ENCODE results near the gene AAK1.

Gene AAK1

DNA sequence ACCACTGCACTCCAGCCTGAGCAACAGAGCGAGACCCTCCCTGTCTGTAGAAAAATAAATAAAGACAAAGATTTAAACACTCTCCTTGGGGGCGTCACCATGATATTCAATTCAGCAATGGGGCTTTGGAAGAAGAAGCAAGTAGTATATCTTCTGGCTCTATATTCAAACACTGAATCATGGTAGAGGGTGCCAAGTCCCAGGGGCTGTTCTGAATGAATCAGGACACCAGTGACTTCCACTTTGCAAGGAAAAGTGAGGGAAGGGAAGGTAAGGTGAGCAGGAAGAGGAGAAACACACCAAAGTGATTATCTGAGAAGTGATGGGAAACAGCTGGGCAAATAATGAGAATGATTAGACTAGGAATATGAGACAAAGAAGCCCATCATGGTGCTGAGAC lies 80.5 kb downstream of the AAK1 start:
- Histone ChIP-seq H3K9ac (ENCODE audit: low read length) (no peak overlapping the region), H3K27ac (ENCODE audit: low read length) (no peak overlapping the region), H4K20me1 (ENCODE audit: insufficient read depth, low read length) (no peaks in the 10 kb centered on the region), H3K79me2 (ENCODE audit: low read length) (no peaks in the 10 kb centered on the region), H3K4me3 (ENCODE audit: low read length) (no peak overlapping the region), H3K4me1 (ENCODE audit: low read length) (0 out of 2 replicates have a peak, but pooled peaks cover 4% of the 10 kb centered on the region), H3K4me2 (ENCODE audit: low read length) (no peak overlapping the region), H3K27me3 (ENCODE audit: low read depth, low read length) (peaks cover 23% of the 10 kb centered on the region), H3K9me3 (ENCODE audit: insufficient read depth, low read length) (no peaks in the 10 kb centered on the region), H2AFZ (ENCODE audit: low read depth, low read length) (no peak overlapping the region), H3K36me3 (replicated peaks; ENCODE audit: low read depth, low read length) (no peaks in the 10 kb centered on the region)
- TF ChIP-seq, protein P1, sequence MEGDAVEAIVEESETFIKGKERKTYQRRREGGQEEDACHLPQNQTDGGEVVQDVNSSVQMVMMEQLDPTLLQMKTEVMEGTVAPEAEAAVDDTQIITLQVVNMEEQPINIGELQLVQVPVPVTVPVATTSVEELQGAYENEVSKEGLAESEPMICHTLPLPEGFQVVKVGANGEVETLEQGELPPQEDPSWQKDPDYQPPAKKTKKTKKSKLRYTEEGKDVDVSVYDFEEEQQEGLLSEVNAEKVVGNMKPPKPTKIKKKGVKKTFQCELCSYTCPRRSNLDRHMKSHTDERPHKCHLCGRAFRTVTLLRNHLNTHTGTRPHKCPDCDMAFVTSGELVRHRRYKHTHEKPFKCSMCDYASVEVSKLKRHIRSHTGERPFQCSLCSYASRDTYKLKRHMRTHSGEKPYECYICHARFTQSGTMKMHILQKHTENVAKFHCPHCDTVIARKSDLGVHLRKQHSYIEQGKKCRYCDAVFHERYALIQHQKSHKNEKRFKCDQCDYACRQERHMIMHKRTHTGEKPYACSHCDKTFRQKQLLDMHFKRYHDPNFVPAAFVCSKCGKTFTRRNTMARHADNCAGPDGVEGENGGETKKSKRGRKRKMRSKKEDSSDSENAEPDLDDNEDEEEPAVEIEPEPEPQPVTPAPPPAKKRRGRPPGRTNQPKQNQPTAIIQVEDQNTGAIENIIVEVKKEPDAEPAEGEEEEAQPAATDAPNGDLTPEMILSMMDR (IDR thresholded peaks at IDR 0.05; ENCODE audit: low read depth, low read length), result no peak
- TF ChIP-seq EZH2phosphoT487 (IDR thresholded peaks at IDR 0.05; ENCODE audit: low read depth), result no peak

DNA sequence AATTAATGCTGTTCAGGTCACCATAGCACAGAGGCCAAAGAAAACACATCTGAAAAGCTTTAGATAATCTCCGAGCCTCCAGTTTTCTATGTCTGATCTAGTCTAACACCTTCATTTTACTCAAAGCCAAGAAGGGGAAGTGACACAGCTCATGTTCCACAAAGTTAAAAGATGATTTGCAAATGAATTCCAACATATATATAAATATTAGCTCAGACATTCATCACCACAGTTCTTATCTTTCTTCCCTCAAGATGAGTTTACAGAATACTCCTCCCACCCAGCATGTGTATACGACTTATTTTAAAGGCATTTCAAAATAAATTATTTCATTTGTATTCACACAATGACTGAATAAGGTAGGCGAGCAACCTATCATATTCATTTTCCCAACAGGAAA lies 82.4 kb downstream of the AAK1 start:
- TF ChIP-seq, protein P1 (IDR thresholded peaks at IDR 0.05; ENCODE audit: low read depth, low read length), result no peak
- TF ChIP-seq EZH2phosphoT487 (IDR thresholded peaks at IDR 0.05; ENCODE audit: low read depth), result no peak
- Histone ChIP-seq H3K4me2 (ENCODE audit: low read length) (no peak overlapping the region), H3K4me1 (ENCODE audit: low read length) (0 out of 2 replicates have a peak, but pooled peaks cover 4% of the 10 kb centered on the region), H2AFZ (ENCODE audit: low read depth, low read length) (no peak overlapping the region), H4K20me1 (ENCODE audit: insufficient read depth, low read length) (no peaks in the 10 kb centered on the region), H3K79me2 (ENCODE audit: low read length) (no peaks in the 10 kb centered on the region), H3K36me3 (replicated peaks; ENCODE audit: low read depth, low read length) (no peaks in the 10 kb centered on the region), H3K9ac (ENCODE audit: low read length) (no peak overlapping the region), H3K27me3 (ENCODE audit: low read depth, low read length) (peaks cover 23% of the 10 kb centered on the region), H3K27ac (ENCODE audit: low read length) (no peak overlapping the region), H3K9me3 (ENCODE audit: insufficient read depth, low read length) (no peaks in the 10 kb centered on the region), H3K4me3 (ENCODE audit: low read length) (no peak overlapping the region)

GRCh38 chr2:69560147-69560482 lies 83.4 kb downstream of the AAK1 start:
- Histone ChIP-seq H4K20me1 (ENCODE audit: insufficient read depth, low read length) (no peaks in the 10 kb centered on the region), H3K36me3 (replicated peaks; ENCODE audit: low read depth, low read length) (no peaks in the 10 kb centered on the region), H3K9ac (ENCODE audit: low read length) (no peak overlapping the region), H3K27me3 (ENCODE audit: low read depth, low read length) (peaks cover 23% of the 10 kb centered on the region), H3K27ac (ENCODE audit: low read length) (no peak overlapping the region), H3K4me3 (ENCODE audit: low read length) (no peak overlapping the region), H3K79me2 (ENCODE audit: low read length) (no peaks in the 10 kb centered on the region), H3K4me1 (ENCODE audit: low read length) (0 out of 2 replicates have a peak, but pooled peaks cover 4% of the 10 kb centered on the region), H2AFZ (ENCODE audit: low read depth, low read length) (no peak overlapping the region), H3K9me3 (ENCODE audit: insufficient read depth, low read length) (no peaks in the 10 kb centered on the region), H3K4me2 (ENCODE audit: low read length) (no peak overlapping the region)
- TF ChIP-seq, protein P1 (IDR thresholded peaks at IDR 0.05; ENCODE audit: low read depth, low read length), result no peak
- TF ChIP-seq EZH2phosphoT487 (IDR thresholded peaks at IDR 0.05; ENCODE audit: low read depth), result no peak

DNA sequence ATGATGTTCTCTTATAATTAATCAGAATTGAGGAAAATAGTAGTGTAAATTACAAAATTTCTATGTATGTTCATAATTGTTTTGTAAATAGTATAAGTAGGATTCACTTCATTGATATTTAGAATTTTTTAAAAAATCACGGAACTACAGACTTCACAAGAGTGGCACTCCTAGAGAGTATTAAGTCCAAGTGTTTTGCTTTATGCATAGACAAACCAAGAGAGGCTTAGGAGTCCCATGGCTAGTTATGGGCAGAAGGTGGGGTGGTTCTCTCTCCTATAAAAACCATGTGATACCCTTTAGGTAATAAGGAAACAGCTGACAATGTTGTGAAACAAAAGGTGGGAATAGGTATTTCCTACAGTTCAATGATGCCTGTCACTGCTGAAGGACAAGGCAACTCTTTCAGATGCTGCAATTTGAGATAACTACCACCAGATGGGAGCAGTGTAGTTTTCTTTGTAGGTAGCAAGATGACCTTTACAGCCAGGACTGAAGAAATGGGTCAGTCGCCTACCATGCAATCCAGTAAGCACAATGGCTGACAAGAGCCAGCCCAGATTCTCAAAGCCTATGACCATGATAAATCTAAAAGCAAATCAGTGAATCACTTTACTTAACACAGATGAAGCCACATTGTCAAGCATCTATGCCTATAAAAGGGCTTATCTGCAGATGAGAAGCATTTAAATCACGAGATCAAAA lies 83.9 kb downstream of the AAK1 start:
- Histone ChIP-seq H3K9ac (ENCODE audit: low read length) (no peak overlapping the region), H3K79me2 (ENCODE audit: low read length) (no peaks in the 10 kb centered on the region), H3K4me3 (ENCODE audit: low read length) (no peak overlapping the region), H3K27me3 (ENCODE audit: low read depth, low read length) (peaks cover 21% of the 10 kb centered on the region), H2AFZ (ENCODE audit: low read depth, low read length) (no peak overlapping the region), H4K20me1 (ENCODE audit: insufficient read depth, low read length) (no peaks in the 10 kb centered on the region), H3K4me2 (ENCODE audit: low read length) (no peak overlapping the region), H3K4me1 (ENCODE audit: low read length) (0 out of 2 replicates have a peak, but pooled peaks cover 4% of the 10 kb centered on the region), H3K9me3 (ENCODE audit: insufficient read depth, low read length) (no peaks in the 10 kb centered on the region), H3K36me3 (replicated peaks; ENCODE audit: low read depth, low read length) (no peaks in the 10 kb centered on the region), H3K27ac (ENCODE audit: low read length) (no peak overlapping the region)
- no peak for TF ChIP-seq EZH2phosphoT487 (IDR thresholded peaks at IDR 0.05; ENCODE audit: low read depth)
- TF ChIP-seq, protein P1 (IDR thresholded peaks at IDR 0.05; ENCODE audit: low read depth, low read length), result peak; percentile 78

Data from OCI-LY3 (cell line).